Stimulated activated CD8-positive, alpha-beta memory T cell treated with anti-CD3 and anti-CD28 coated beads, Interleukin-4, amount 100 ng/mL, for 1 hour (primary cell): ENCODE data around the gene PIGQ.

Experiments used
- DNase-seq, 2 donors: peaks; one replicate each; pipeline ENCODE4 v3.0.0-alpha.2; 2020; ENCODE audit warnings: low read depth in 2 of 2, low spot score in 1 of 2

The PIGQ gene

DNA sequence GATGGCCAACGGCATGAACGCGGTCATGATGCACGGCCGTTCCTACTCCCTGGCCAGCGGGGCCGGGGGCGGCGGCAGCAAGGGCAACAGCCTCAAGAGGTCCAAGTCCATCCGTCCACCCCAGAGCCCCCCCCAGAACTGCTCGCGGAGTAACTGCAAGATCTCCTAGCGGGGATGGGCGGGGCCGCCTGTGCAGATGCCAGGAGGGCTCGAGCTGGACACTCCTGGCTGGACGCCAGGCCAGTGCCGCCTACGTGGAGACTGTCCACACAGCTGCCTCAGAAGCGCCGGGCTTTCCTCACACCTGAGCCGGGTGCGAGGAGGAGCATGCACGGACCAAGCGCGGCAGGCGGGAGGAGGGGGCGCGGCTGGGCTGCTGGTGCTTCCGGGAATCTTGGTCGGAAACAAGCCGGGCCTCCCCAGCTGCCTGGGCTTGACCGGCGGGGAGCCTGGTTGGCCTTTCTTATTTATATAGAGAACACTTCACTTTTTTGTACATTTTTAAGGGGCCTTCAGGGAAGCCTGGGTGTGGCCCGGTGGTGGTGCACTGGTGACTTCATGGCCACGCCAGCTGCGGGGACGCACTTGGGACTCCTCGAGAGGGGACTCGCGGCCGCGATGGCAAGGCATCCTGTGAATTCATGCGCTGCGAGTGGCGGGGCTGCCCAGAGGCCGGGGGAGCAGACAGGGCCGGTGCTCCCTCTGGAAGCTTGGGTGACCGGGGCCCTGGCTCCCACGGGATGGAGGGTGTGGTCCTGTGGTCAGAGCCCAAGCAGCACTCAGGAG, 57.9 kb downstream of the PIGQ start:
- no peak for DNase-seq

DNA sequence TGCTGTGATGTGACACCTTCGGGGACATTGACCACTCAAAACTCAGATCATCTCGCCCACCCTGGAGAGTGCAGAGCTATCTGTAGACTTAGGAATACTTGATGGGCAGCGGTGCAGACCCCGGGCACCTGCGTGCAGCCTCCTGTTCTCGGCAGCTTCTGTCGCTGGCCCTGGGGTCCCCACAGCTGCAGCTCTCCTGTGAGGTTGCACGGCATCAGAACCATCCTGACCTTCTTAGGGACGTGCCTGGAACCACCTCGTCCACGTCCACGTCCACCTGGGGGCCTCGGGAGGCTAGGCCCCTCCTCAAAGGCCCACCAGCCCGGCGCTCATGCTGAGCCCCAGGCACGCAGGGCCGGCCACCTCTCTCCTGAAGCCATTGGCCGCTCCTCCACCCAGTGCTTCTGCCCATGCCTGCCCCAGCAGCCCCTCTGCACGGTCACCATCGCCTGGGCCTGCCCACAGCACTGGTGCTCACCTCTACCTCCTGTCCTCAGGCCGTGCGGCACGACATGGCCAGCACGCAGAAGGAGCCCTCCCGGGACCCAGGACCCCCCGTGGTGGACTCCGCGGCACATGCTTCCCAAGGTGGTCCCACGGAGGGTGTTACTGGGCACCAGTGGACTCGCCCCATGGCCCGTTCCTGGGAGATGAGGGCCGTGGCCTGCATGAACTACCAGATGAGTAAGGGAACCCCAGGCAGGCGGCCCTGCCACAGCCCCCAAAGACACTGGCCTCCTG, 58.7 kb downstream of the PIGQ start:
- no peak for DNase-seq

DNA sequence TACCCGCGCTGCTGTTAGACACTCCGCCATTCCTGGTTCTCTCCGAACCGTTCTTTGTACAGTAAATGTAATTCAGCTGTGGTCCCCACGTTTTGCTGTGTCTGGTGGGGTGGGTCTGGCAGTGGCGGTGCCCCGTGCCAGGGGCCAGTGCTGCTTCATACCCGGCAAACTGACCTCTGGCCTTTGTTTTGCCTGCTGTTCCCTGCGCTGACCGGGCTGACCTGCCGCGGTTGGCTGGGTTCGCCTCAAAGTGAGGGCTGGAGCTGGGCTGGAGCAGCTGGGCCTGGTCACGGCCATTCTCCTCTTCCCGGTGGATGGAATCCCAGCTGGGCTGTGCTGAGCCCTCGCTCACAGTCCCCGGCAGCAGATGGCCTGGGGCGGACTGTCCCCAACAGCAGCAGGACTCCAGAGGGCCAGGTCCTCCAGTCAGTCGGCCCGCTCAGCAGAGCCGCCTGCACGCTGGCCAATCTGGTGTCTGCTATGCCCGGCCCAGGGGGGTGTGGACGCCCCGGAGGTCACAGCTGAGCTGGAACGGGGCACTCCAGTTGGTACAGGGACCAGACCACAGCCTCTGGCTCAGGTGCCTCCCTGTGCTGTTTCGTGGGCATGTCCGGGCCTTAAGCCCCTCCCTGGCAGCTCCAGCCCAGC, 59.5 kb downstream of the PIGQ start:
- DNase-seq = no peak

DNA sequence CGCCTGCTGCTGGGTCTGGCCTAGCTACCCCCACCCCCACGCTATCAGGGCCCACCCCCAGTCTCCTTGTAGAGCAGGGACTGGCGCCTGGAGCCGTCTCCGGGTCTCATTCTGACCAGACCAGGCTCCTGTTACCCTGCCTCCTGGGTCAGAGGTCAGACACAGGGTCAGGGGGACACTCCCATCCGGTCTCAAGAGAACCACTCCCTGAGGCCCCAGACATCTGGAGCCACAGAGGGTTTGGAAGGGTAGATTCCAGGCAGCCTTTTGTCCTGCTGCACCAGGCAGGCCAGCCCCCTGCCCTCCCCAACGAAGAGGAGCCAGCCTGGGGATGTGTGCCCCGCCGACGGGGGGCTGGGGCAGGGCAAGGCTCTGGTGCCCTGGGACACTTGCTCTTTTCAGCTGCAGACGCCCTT, 60.1 kb downstream of the PIGQ start:
- DNase-seq = no peak

DNA sequence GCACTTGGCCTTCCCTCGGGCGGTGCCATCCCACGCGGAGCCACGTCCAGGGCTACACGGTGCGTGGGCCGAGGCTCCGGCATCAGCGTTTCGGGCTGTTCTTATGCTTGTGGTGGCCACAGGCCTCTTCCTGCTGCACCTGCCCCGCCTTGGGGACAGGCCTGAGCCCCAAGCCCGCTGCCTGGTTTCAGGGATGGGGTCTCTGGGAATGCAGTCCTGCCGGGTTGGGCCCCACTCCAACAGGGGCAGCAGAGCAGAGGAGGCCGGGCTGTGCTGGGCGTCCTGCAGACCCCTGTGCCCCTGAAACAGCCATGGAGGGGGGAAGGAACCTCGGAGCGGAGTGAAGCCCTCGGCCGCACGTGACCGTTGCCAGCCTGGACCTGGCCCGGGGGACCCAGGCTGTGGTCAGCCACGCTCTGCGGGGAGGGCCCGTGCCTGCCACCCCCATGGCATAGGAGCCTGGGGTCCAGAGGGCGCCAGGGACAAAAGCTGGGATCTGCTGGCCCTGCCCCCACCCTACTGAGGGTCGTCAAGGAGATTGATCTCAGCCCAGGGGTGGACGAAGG, 60.6 kb downstream of the PIGQ start:
- DNase-seq = no peak

DNA sequence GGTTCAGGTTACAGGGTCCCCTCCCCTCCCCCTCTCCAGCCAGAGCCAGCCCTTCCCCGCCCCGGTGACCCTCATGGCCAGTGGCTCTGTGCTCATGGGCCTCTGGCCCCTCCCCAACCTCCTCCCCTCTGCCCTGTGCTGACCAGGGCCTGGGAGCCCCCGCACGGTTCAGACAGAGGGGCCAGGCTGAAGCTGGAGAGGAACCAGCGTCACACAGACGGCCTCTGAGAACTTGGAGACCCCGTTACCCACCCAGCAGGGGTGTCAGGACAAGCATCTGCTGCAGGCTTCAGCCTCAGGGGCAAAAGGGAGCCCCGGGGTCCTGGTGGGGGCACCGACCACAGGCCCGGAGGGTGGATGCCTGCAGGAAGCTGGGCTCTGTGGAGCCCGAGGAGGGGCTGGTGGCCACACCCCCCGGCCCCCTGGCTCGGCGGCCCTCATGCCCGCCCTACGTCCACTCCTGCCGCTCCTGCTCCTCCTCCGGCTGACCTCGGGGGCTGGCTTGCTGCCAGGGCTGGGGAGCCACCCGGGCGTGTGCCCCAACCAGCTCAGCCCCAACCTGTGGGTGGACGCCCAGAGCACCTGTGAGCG, 61.1 kb downstream of the PIGQ start, which contains the start of gene WFIKKN1:
Gene WFIKKN1, plus strand, starts transcription at position 171 of the 591 bp plus-strand sequence. Its CDS starts 269 bp downstream, at position 440.
- no peak for DNase-seq

DNA sequence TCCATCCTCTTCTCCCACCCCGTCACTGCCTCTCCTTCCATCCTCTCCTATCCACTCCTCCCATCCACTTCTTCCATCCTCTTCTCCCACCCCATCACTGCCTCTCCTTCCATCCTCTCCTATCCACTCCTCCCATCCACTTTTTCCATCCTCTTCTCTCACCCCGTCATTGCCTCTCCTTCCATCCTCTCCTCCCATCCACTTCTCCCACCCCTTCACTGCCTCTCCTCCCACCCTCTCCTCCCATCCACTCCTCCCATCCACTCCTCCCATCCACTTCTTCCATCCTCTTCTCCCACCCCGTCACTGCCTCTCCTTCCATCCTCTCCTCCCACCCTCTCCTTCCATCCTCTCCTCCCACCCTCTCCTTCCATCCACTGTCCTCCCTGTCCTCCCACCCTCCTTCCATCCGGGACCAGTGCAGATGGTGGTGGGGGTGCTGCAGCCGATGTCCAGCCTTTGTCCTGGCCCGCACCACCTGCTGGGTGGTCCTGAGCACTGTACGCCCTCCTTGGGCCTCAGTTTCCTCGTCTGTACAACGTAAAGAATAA, 62.1 kb downstream of the PIGQ start:
- DNase-seq = no peak

DNA sequence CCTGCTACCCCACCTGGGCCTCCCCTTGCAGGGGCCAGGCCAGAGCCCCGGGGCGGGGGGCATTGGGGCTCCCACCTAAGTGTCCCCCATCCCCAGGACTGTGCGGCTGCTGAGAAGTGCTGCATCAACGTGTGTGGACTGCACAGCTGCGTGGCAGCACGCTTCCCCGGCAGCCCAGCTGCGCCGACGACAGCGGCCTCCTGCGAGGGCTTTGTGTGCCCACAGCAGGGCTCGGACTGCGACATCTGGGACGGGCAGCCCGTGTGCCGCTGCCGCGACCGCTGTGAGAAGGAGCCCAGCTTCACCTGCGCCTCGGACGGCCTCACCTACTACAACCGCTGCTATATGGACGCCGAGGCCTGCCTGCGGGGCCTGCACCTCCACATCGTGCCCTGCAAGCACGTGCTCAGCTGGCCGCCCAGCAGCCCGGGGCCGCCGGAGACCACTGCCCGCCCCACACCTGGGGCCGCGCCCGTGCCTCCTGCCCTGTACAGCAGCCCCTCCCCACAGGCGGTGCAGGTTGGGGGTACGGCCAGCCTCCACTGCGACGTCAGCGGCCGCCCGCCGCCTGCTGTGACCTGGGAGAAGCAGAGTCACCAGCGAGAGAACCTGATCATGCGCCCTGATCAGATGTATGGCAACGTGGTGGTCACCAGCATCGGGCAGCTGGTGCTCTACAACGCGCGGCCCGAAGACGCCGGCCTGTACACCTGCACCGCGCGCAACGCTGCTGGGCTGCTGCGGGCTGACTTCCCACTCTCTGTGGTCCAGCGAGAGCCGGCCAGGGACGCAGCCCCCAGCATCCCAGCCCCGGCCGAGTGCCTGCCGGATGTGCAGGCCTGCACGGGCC, 62.9 kb downstream of the PIGQ start:
- no peak for DNase-seq

DNA sequence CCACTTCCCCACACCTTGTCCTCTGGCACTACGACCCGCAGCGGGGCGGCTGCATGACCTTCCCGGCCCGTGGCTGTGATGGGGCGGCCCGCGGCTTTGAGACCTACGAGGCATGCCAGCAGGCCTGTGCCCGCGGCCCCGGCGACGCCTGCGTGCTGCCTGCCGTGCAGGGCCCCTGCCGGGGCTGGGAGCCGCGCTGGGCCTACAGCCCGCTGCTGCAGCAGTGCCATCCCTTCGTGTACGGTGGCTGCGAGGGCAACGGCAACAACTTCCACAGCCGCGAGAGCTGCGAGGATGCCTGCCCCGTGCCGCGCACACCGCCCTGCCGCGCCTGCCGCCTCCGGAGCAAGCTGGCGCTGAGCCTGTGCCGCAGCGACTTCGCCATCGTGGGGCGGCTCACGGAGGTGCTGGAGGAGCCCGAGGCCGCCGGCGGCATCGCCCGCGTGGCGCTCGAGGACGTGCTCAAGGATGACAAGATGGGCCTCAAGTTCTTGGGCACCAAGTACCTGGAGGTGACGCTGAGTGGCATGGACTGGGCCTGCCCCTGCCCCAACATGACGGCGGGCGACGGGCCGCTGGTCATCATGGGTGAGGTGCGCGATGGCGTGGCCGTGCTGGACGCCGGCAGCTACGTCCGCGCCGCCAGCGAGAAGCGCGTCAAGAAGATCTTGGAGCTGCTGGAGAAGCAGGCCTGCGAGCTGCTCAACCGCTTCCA, 63.7 kb downstream of the PIGQ start:
- no peak for DNase-seq
